ENCODE results near the gene CXCR5.

Gene CXCR5

GRCh38 chr11:118921929-118922744, 38.4 kb downstream of the CXCR5 start:
- H2BK5ac ChIP-seq (ENCODE audit: low read depth, low read length, poor library complexity, severe bottlenecking), result peak overlapping the region; percentile 73
- H3K9ac ChIP-seq (ENCODE audit: low read length), result peak overlapping the region; percentile 95

GRCh38 chr11:118922745-118923627, 39.3 kb downstream of the CXCR5 start:
- Histone ChIP-seq H3K23ac (ENCODE audit: low read length in 2 of 2) (peak overlapping the region in 1 of 2 experiments; percentile 68), H3K27ac (ENCODE audit: low read length, poor library complexity, severe bottlenecking) (peak overlapping the region; percentile 70), H3K18ac (ENCODE audit: low read depth in 1 of 2, low read length in 2 of 2) (peak overlapping the region; percentile 59 to 88), H3K4ac (ENCODE audit: low read depth in 1 of 2, low read length in 2 of 2) (peak overlapping the region in 1 of 2 experiments; percentile 62), H2AFZ (ENCODE audit: low read depth, low read length) (no peak overlapping the region), H3K4me2 (ENCODE audit: low read length, poor library complexity, severe bottlenecking) (peak overlapping the region; percentile 85), H2BK5ac (ENCODE audit: low read depth, low read length, poor library complexity, severe bottlenecking) (no peak overlapping the region), H3K79me1 (replicated peaks; ENCODE audit: low read length, poor library complexity, severe bottlenecking) (no peaks in the 10 kb centered on the region), H2BK120ac (ENCODE audit: low read depth, low read length) (no peak overlapping the region), H3K27me3 (ENCODE audit: control insufficient read depth in 1 of 2, insufficient read depth in 1 of 2, low read length in 2 of 2) (no peaks in the 10 kb centered on the region), H2BK12ac (ENCODE audit: low read length in 2 of 2) (peak overlapping the region in 1 of 2 experiments; percentile 93), H3K14ac (ENCODE audit: low read length in 2 of 2) (peak overlapping the region in 1 of 2 experiments; percentile 95), H3K4me3 (ENCODE audit: insufficient read depth in 1 of 2, low read depth in 1 of 2, low read length in 2 of 2) (peak overlapping the region; percentile 78 to 97), H3K4me1 (ENCODE audit: control insufficient read depth, insufficient read depth, low read depth, low read length) (peaks cover 58% of the 10 kb centered on the region), H3K9me3 (ENCODE audit: control insufficient read depth, low read length) (no peaks in the 10 kb centered on the region), H2BK15ac (ENCODE audit: low read depth, poor library complexity, severe bottlenecking) (peak overlapping the region; percentile 19), H3K9ac (ENCODE audit: low read length) (peak overlapping the region; percentile 95), H3K36me3 (ENCODE audit: control insufficient read depth in 1 of 2, insufficient read depth in 2 of 2, low read depth in 1 of 2, low read length in 2 of 2) (peaks cover 0 to 13% of the 10 kb centered on the region in 2 experiments), H4K91ac (ENCODE audit: low read length) (peak overlapping the region; percentile 27), H4K8ac (ENCODE audit: low read length) (peak overlapping the region; percentile 83), H2AK5ac (ENCODE audit: low read length, severe bottlenecking) (peak overlapping the region; percentile 52)
- DNase-seq, result peak; percentile 14
- 70% methylated on average over 9 of the region's 9 CpGs for WGBS

More at GRCh38 chr11:118921929-118922744, 38.4 kb downstream of the CXCR5 start:
- peak; percentile 83 for DNase-seq
- peak overlapping the region; percentile 99 for H4K91ac ChIP-seq (ENCODE audit: low read length)
- H2BK15ac ChIP-seq (ENCODE audit: low read depth, poor library complexity, severe bottlenecking), result peak overlapping the region; percentile 90
- H3K18ac ChIP-seq (ENCODE audit: low read depth in 1 of 2, low read length in 2 of 2), result peak overlapping the region; percentile 88 to 97
- peak overlapping the region; percentile 39 to 95 for H3K14ac ChIP-seq (ENCODE audit: low read length in 2 of 2)
- H3K27ac ChIP-seq (ENCODE audit: low read length, poor library complexity, severe bottlenecking), result peak overlapping the region; percentile 98
- H3K27me3 ChIP-seq (ENCODE audit: control insufficient read depth in 1 of 2, insufficient read depth in 1 of 2, low read length in 2 of 2), result no peaks in the 10 kb centered on the region
- H2AFZ ChIP-seq (ENCODE audit: low read depth, low read length), result no peak overlapping the region
- 45% methylated on average over 14 of the region's 20 CpGs for WGBS
- peak overlapping the region; percentile 82 to 86 for H3K4ac ChIP-seq (ENCODE audit: low read depth in 1 of 2, low read length in 2 of 2)
- H3K23ac ChIP-seq (ENCODE audit: low read length in 2 of 2), result peak overlapping the region in 1 of 2 experiments; percentile 68
- H3K36me3 ChIP-seq (ENCODE audit: control insufficient read depth in 1 of 2, insufficient read depth in 2 of 2, low read depth in 1 of 2, low read length in 2 of 2), result peaks cover 0 to 13% of the 10 kb centered on the region in 2 experiments
- no peaks in the 10 kb centered on the region for H3K79me1 ChIP-seq (replicated peaks; ENCODE audit: low read length, poor library complexity, severe bottlenecking)
- peak overlapping the region; percentile 93 to 98 for H2BK12ac ChIP-seq (ENCODE audit: low read length in 2 of 2)
- peaks cover 62% of the 10 kb centered on the region for H3K4me1 ChIP-seq (ENCODE audit: control insufficient read depth, insufficient read depth, low read depth, low read length)
- H2BK120ac ChIP-seq (ENCODE audit: low read depth, low read length), result peak overlapping the region; percentile 97
- H4K8ac ChIP-seq (ENCODE audit: low read length), result peak overlapping the region; percentile 96
- H3K4me3 ChIP-seq (ENCODE audit: insufficient read depth in 1 of 2, low read depth in 1 of 2, low read length in 2 of 2), result peak overlapping the region; percentile 78 to 97
- peak overlapping the region; percentile 85 for H3K4me2 ChIP-seq (ENCODE audit: low read length, poor library complexity, severe bottlenecking)
- no peaks in the 10 kb centered on the region for H3K9me3 ChIP-seq (ENCODE audit: control insufficient read depth, low read length)
- peak overlapping the region; percentile 55 for H2AK5ac ChIP-seq (ENCODE audit: low read length, severe bottlenecking)

DNA sequence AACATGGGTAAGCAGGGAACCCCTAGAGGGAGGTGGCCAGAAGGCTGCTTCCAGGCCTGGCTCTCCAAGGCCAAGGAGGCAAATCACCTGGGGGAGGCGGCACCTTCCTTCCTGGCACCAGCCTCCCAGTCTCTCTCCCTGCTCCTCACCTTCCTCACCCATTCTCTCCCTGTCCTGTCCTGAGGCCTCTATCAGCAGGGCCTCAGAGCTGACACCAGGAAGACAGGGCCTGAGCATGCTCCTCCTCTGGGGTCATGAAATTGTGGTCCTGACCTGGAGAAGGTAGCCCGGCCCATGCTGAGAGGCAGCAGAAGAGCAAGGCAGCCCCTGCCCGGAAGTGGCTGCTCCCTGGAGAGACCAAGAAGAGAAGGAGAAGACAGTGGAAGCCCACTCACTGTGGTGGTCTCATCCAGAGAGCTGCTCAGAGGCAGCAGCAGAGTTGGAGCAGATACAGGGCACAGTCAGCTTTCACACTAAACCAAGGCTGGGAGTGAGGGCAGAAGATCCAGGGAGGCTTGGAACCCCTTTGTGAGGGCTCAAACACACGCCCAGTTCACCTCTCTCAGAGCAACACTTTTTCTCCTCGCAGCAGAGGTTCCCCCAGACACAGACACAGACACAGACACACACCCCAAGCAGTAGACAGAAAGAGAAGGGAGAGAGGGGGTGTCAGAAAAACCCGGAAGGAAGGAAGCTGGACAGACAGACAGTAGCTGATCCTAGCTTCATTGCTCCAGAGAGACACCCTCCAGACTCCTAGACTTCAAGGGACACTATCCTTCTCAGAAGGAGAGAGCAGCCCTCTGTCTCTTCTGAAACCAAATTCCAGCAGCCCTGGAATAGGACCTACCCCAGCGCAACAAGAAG, 40.3 kb downstream of the CXCR5 start:
- H2BK120ac ChIP-seq (ENCODE audit: low read depth, low read length), result no peak overlapping the region
- peaks cover 53% of the 10 kb centered on the region for H3K4me1 ChIP-seq (ENCODE audit: control insufficient read depth, insufficient read depth, low read depth, low read length)
- DNase-seq, result no peak
- H2AK5ac ChIP-seq (ENCODE audit: low read length, severe bottlenecking), result peak overlapping the region; percentile 52
- peak overlapping the region; percentile 67 to 85 for H3K4ac ChIP-seq (ENCODE audit: low read depth in 1 of 2, low read length in 2 of 2)
- H3K79me1 ChIP-seq (replicated peaks; ENCODE audit: low read length, poor library complexity, severe bottlenecking), result no peaks in the 10 kb centered on the region
- H4K8ac ChIP-seq (ENCODE audit: low read length), result no peak overlapping the region
- H3K4me3 ChIP-seq (ENCODE audit: insufficient read depth in 1 of 2, low read depth in 1 of 2, low read length in 2 of 2), result peak overlapping the region; percentile 78 to 97
- H3K27ac ChIP-seq (ENCODE audit: low read length, poor library complexity, severe bottlenecking), result peak overlapping the region; percentile 70
- 10% methylated on average over 7 of the region's 7 CpGs for WGBS
- H2AFZ ChIP-seq (ENCODE audit: low read depth, low read length), result no peak overlapping the region
- H3K18ac ChIP-seq (ENCODE audit: low read depth in 1 of 2, low read length in 2 of 2), result peak overlapping the region; percentile 74 to 97
- no peaks in the 10 kb centered on the region for H3K27me3 ChIP-seq (ENCODE audit: control insufficient read depth in 1 of 2, insufficient read depth in 1 of 2, low read length in 2 of 2)
- no peak overlapping the region for H2BK15ac ChIP-seq (ENCODE audit: low read depth, poor library complexity, severe bottlenecking)
- H2BK12ac ChIP-seq (ENCODE audit: low read length in 2 of 2), result peak overlapping the region in 1 of 2 experiments; percentile 46
- H4K91ac ChIP-seq (ENCODE audit: low read length), result no peak overlapping the region
- peak overlapping the region; percentile 95 for H3K9ac ChIP-seq (ENCODE audit: low read length)
- H2BK5ac ChIP-seq (ENCODE audit: low read depth, low read length, poor library complexity, severe bottlenecking), result no peak overlapping the region
- H3K36me3 ChIP-seq (ENCODE audit: control insufficient read depth in 1 of 2, insufficient read depth in 2 of 2, low read depth in 1 of 2, low read length in 2 of 2), result peaks cover 0 to 13% of the 10 kb centered on the region in 2 experiments
- peak overlapping the region in 1 of 2 experiments; percentile 68 for H3K14ac ChIP-seq (ENCODE audit: low read length in 2 of 2)
- no peaks in the 10 kb centered on the region for H3K9me3 ChIP-seq (ENCODE audit: control insufficient read depth, low read length)
- peak overlapping the region in 1 of 2 experiments; percentile 47 for H3K23ac ChIP-seq (ENCODE audit: low read length in 2 of 2)
- peak overlapping the region; percentile 85 for H3K4me2 ChIP-seq (ENCODE audit: low read length, poor library complexity, severe bottlenecking)

All from mesenchymal stem cell (in vitro differentiated cells and primary cell).